Heart left ventricle (tissue), 13 donors: ENCODE data around the gene UBR3.

Experiments
- POLR2A ChIP-seq, 2 donors: fragments of 450-650 bp; IDR thresholded peaks; one replicate each; pipeline ENCODE4 v1.6.1; 2017; ENCODE audit warnings: antibody characterized with exemption in 2 of 2, mild to moderate bottlenecking in 2 of 2, moderate library complexity in 2 of 2
- TF ChIP-seq, protein P1 (sequence below), 12 donors: fragments of 200-600 bp; sonication (generic) in 4 of 12; IDR thresholded peaks; one replicate each; pipeline versions ENCODE4 v1.5.0 to v1.8.0; 2018 to 2022; ENCODE audit warnings: antibody characterized with exemption in 12 of 12, mild to moderate bottlenecking in 5 of 12
- donor health status: ischemic (EF 13 %, LVEDD 7.1; RV severe dilation, severe dysfunction).
- donor health status: DM: no; HTN: yes; CAD: no.
- donor health status: DM: no; HTN: no; CAD: no.
- donor health status: ischemic (EF 25% LVEDD 6.9; RV normal size, moderate dysfunction).
- donor health status: ischemic (EF 25% LVEDD 5.7; RV mildly dilated, moderate dysfunction).
- donor health status: ischemic (EF 35%, LVEDD 5.7; RV mildly dilated, moderate dysfunction).
- donor health status: nonischemic (EF 11% LVEDD 7.7; RV severe dilation, severe dysfunction).
- donor health status: DM: yes; HTN: yes; CAD: no.
- donor health status: PGD.
- donor health status: ischemic (EF 29% LVEDD 5.4; RV normal size, mild dysfunction).
- donor health status: nonischemic (EF 23%, LVEDD 6.1; RV moderate dilation, normal function).

- TF ChIP-seq, protein P1, sequence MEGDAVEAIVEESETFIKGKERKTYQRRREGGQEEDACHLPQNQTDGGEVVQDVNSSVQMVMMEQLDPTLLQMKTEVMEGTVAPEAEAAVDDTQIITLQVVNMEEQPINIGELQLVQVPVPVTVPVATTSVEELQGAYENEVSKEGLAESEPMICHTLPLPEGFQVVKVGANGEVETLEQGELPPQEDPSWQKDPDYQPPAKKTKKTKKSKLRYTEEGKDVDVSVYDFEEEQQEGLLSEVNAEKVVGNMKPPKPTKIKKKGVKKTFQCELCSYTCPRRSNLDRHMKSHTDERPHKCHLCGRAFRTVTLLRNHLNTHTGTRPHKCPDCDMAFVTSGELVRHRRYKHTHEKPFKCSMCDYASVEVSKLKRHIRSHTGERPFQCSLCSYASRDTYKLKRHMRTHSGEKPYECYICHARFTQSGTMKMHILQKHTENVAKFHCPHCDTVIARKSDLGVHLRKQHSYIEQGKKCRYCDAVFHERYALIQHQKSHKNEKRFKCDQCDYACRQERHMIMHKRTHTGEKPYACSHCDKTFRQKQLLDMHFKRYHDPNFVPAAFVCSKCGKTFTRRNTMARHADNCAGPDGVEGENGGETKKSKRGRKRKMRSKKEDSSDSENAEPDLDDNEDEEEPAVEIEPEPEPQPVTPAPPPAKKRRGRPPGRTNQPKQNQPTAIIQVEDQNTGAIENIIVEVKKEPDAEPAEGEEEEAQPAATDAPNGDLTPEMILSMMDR (IDR thresholded peaks at IDR 0.05) = no peak
- TF ChIP-seq POLR2A (IDR thresholded peaks at IDR 0.05) = no peak
These were observed 279.0 kb downstream of the UBR3 start for GRCh38 chr2:170106102-170106840.
